Measurements from ENCODE around the gene FNTB.
"Not testable (repeated sequence)": the region's sequence is repeated elsewhere in the genome, so short reads cannot be mapped to it uniquely, and the experiment has no call there.

Gene FNTB

DNA sequence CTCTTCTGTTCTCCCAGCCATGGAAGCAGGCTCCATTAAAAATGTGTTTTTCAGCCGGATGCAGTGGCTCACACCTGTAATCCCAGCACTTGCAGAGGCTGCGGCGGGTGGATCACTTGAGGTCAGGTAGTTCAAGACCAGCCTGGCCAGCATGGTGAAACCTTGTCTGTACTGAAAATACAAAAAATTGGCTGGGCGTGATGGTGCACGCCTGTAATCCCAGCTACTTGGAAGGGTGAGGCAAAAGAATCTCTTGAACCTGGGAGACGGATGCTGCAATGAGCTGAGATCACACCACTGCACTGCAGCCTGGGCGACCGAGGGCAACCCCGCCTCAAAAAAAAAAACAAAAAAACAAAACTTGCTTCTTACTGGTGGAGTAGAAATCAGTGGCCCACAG is 39.8 kb downstream of the FNTB start:
- Histone ChIP-seq H3K4me3 (ENCODE audit: low read length) (no peak overlapping the region), H3K36me3 (ENCODE audit: control insufficient read depth, insufficient read depth, low read length, severe bottlenecking) (peaks cover 30% of the 10 kb centered on the region), H3K27me3 (replicated peaks; ENCODE audit: control insufficient read depth, insufficient read depth, low read length) (no peaks in the 10 kb centered on the region), H3K9ac (ENCODE audit: low read length) (no peak overlapping the region), H3K9me3 (ENCODE audit: control insufficient read depth, low read length) (no peaks in the 10 kb centered on the region), H3K4me1 (ENCODE audit: control insufficient read depth, insufficient read depth, low read length) (no peaks in the 10 kb centered on the region)
- DNase-seq (ENCODE audit: low read depth) = no peak

GRCh38 chr14:65027127-65027799 is 40.6 kb downstream of the FNTB start:
- Histone ChIP-seq H3K4me1 (ENCODE audit: control insufficient read depth, insufficient read depth, low read length) (no peaks in the 10 kb centered on the region), H3K9ac (ENCODE audit: low read length) (no peak overlapping the region), H3K4me3 (ENCODE audit: low read length) (no peak overlapping the region), H3K9me3 (ENCODE audit: control insufficient read depth, low read length) (no peaks in the 10 kb centered on the region), H3K36me3 (ENCODE audit: control insufficient read depth, insufficient read depth, low read length, severe bottlenecking) (peaks cover 35% of the 10 kb centered on the region), H3K27me3 (replicated peaks; ENCODE audit: control insufficient read depth, insufficient read depth, low read length) (no peaks in the 10 kb centered on the region)
- DNase-seq (ENCODE audit: low read depth) = no peak

GRCh38 chr14:65028937-65029336 is 42.2 kb downstream of the FNTB start:
- no peak overlapping the region for H3K9ac ChIP-seq (ENCODE audit: low read length)
- H3K9me3 ChIP-seq (ENCODE audit: control insufficient read depth, low read length) = no peaks in the 10 kb centered on the region
- H3K4me3 ChIP-seq (ENCODE audit: low read length) = no peak overlapping the region
- no peak for DNase-seq (ENCODE audit: low read depth)
- no peaks in the 10 kb centered on the region for H3K4me1 ChIP-seq (ENCODE audit: control insufficient read depth, insufficient read depth, low read length)
- peaks cover 46% of the 10 kb centered on the region for H3K36me3 ChIP-seq (ENCODE audit: control insufficient read depth, insufficient read depth, low read length, severe bottlenecking)
- H3K27me3 ChIP-seq (replicated peaks; ENCODE audit: control insufficient read depth, insufficient read depth, low read length) = no peaks in the 10 kb centered on the region

DNA sequence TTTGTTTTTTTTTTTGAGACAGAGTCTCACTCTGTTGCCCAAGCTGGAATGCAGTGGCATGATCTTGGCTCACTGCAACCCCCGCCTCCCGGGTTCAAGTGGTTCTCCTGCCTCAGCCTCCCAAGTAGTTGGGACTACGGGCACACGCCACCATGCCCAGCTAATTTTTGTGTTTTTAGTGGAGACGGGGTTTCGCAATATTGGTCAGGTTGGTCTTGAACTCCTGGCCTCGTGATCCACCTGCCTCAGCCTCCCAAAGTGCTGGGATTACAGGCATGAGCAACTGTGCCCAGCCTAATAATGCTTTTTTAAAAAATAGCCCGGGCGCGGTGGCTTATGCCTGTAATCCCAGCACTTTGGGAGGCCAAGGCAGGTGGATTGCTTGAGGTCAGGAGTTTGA is 44.6 kb downstream of the FNTB start:
- H3K9ac ChIP-seq (ENCODE audit: low read length); H3K27me3 ChIP-seq (replicated peaks; ENCODE audit: control insufficient read depth, insufficient read depth, low read length); H3K9me3 ChIP-seq (ENCODE audit: control insufficient read depth, low read length); H3K4me1 ChIP-seq (ENCODE audit: control insufficient read depth, insufficient read depth, low read length); H3K4me3 ChIP-seq (ENCODE audit: low read length); DNase-seq (ENCODE audit: low read depth): not testable (repeated sequence)
- H3K36me3 ChIP-seq (ENCODE audit: control insufficient read depth, insufficient read depth, low read length, severe bottlenecking) = peaks cover 46% of the 10 kb centered on the region

- H3K36me3 ChIP-seq (ENCODE audit: control insufficient read depth, insufficient read depth, low read length, severe bottlenecking) = peaks cover 40% of the 10 kb centered on the region
These were observed 45.6 kb downstream of the FNTB start for GRCh38 chr14:65032319-65032718.

DNA sequence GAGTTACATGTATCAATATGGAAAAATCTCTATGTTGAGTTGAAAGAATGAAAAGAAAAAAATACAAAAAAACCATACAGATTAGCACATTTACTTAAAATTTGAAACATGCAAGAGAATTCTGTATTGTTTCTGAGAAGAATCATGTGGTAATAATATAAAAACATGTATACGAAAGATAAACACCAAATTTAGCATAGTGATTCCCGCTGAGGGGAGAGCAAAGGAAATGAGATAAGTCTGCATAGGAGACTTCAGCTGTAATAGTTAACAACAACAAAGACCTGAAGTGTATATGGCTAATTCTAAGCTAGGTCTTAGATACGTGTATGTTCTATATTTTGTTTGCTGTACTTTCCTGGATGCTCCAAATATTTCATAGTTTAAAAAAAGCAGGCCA is 46.5 kb downstream of the FNTB start:
- Histone ChIP-seq H3K27me3 (replicated peaks; ENCODE audit: control insufficient read depth, insufficient read depth, low read length) (no peaks in the 10 kb centered on the region), H3K4me3 (ENCODE audit: low read length) (no peak overlapping the region), H3K4me1 (ENCODE audit: control insufficient read depth, insufficient read depth, low read length) (peaks cover 10% of the 10 kb centered on the region), H3K9ac (ENCODE audit: low read length) (no peak overlapping the region), H3K36me3 (ENCODE audit: control insufficient read depth, insufficient read depth, low read length, severe bottlenecking) (peaks cover 32% of the 10 kb centered on the region), H3K9me3 (ENCODE audit: control insufficient read depth, low read length) (no peaks in the 10 kb centered on the region)
- no peak for DNase-seq (ENCODE audit: low read depth)

More at GRCh38 chr14:65032319-65032718, 45.6 kb downstream of the FNTB start:
- Histone ChIP-seq H3K9ac (ENCODE audit: low read length) (no peak overlapping the region), H3K4me3 (ENCODE audit: low read length) (no peak overlapping the region), H3K9me3 (ENCODE audit: control insufficient read depth, low read length) (no peaks in the 10 kb centered on the region), H3K4me1 (ENCODE audit: control insufficient read depth, insufficient read depth, low read length) (peaks cover 10% of the 10 kb centered on the region), H3K27me3 (replicated peaks; ENCODE audit: control insufficient read depth, insufficient read depth, low read length) (no peaks in the 10 kb centered on the region)
- no peak for DNase-seq (ENCODE audit: low read depth)

DNA sequence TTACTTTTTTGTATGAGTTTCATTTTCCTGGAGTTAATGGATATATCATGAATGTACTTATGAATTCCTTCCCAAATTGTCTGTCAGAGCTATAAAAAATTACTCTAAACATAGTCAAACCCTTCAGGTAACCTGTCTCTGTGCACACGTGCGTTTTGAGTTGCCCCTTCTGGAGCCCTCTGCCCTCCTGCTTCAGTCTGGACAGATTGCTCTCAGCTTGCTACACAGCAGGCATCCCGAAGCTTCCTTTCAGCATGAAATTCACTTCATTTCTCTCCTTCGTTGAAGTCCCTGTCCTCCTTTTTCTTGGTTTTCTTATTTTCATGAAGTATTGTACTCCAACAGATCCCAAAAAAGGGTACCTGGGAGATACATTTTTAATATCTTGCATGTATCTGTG is 47.3 kb downstream of the FNTB start:
- Histone ChIP-seq H3K27me3 (replicated peaks; ENCODE audit: control insufficient read depth, insufficient read depth, low read length) (no peaks in the 10 kb centered on the region), H3K4me1 (ENCODE audit: control insufficient read depth, insufficient read depth, low read length) (peaks cover 10% of the 10 kb centered on the region), H3K9ac (ENCODE audit: low read length) (no peak overlapping the region), H3K36me3 (ENCODE audit: control insufficient read depth, insufficient read depth, low read length, severe bottlenecking) (peaks cover 25% of the 10 kb centered on the region), H3K4me3 (ENCODE audit: low read length) (no peak overlapping the region), H3K9me3 (ENCODE audit: control insufficient read depth, low read length) (no peaks in the 10 kb centered on the region)
- DNase-seq (ENCODE audit: low read depth) = no peak

- no peak overlapping the region for H3K4me3 ChIP-seq (ENCODE audit: low read length)
- peaks cover 10% of the 10 kb centered on the region for H3K4me1 ChIP-seq (ENCODE audit: control insufficient read depth, insufficient read depth, low read length)
- H3K36me3 ChIP-seq (ENCODE audit: control insufficient read depth, insufficient read depth, low read length, severe bottlenecking) = peaks cover 18% of the 10 kb centered on the region
- no peak overlapping the region for H3K9ac ChIP-seq (ENCODE audit: low read length)
- no peaks in the 10 kb centered on the region for H3K27me3 ChIP-seq (replicated peaks; ENCODE audit: control insufficient read depth, insufficient read depth, low read length)
- no peak for DNase-seq (ENCODE audit: low read depth)
- H3K9me3 ChIP-seq (ENCODE audit: control insufficient read depth, low read length) = no peaks in the 10 kb centered on the region
These were observed 48.4 kb downstream of the FNTB start for GRCh38 chr14:65035049-65035448.

GRCh38 chr14:65038966-65039365 is 52.3 kb downstream of the FNTB start:
- no peak for DNase-seq (ENCODE audit: low read depth)

DNA sequence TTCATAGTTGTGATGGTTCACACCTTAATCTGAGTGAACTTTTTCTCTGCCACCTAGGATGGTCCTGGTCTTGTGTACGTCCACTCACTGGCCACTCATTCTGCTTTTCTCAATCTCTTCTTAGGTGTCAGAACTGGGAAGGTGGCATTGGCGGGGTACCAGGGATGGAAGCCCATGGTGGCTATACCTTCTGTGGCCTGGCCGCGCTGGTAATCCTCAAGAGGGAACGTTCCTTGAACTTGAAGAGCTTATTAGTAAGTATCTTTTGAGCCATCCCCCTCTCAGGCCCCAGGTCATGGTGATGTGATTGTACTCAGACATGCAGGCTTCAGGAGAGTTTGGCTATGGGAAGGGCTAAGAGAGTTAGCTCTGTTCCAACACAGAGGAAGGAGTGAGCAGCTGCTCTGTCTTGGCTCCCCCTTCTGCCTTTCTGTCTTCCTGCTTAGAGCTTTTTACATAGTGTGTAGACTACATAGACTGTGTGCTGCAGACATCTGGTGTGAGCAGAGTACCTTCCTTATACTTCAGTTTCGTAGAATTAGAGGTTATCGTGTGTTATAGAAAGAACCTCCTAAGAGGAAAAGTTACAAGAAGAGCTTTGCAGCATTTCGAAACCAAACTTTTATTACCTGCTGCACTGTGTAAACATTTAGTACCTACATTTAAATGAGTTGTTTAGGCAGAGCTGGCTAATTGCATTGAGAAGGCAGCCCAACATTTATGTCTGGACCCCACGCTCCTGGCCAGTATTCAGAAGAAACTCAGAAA is 54.2 kb downstream of the FNTB start:
- no peaks in the 10 kb centered on the region for H3K4me1 ChIP-seq (ENCODE audit: control insufficient read depth, insufficient read depth, low read length)
- no peaks in the 10 kb centered on the region for H3K27me3 ChIP-seq (replicated peaks; ENCODE audit: control insufficient read depth, insufficient read depth, low read length)
- no peak for DNase-seq (ENCODE audit: low read depth)
- H3K9me3 ChIP-seq (ENCODE audit: control insufficient read depth, low read length) = no peaks in the 10 kb centered on the region
- no peak overlapping the region for H3K4me3 ChIP-seq (ENCODE audit: low read length)
- peaks cover 32% of the 10 kb centered on the region for H3K36me3 ChIP-seq (ENCODE audit: control insufficient read depth, insufficient read depth, low read length, severe bottlenecking)
- no peak overlapping the region for H3K9ac ChIP-seq (ENCODE audit: low read length)

More at GRCh38 chr14:65038966-65039365, 52.3 kb downstream of the FNTB start:
- H3K27me3 ChIP-seq (replicated peaks; ENCODE audit: control insufficient read depth, insufficient read depth, low read length) = no peaks in the 10 kb centered on the region
- H3K4me1 ChIP-seq (ENCODE audit: control insufficient read depth, insufficient read depth, low read length) = peaks cover 10% of the 10 kb centered on the region
- H3K9me3 ChIP-seq (ENCODE audit: control insufficient read depth, low read length) = no peaks in the 10 kb centered on the region
- no peak overlapping the region for H3K9ac ChIP-seq (ENCODE audit: low read length)
- peaks cover 26% of the 10 kb centered on the region for H3K36me3 ChIP-seq (ENCODE audit: control insufficient read depth, insufficient read depth, low read length, severe bottlenecking)
- no peak overlapping the region for H3K4me3 ChIP-seq (ENCODE audit: low read length)

GRCh38 chr14:65041434-65041915 is 54.8 kb downstream of the FNTB start:
- no peak overlapping the region for H3K4me3 ChIP-seq (ENCODE audit: low read length)
- H3K9me3 ChIP-seq (ENCODE audit: control insufficient read depth, low read length) = no peaks in the 10 kb centered on the region
- DNase-seq (ENCODE audit: low read depth) = no peak
- H3K4me1 ChIP-seq (ENCODE audit: control insufficient read depth, insufficient read depth, low read length) = no peaks in the 10 kb centered on the region
- H3K27me3 ChIP-seq (replicated peaks; ENCODE audit: control insufficient read depth, insufficient read depth, low read length) = no peaks in the 10 kb centered on the region
- no peak overlapping the region for H3K9ac ChIP-seq (ENCODE audit: low read length)
- peaks cover 32% of the 10 kb centered on the region for H3K36me3 ChIP-seq (ENCODE audit: control insufficient read depth, insufficient read depth, low read length, severe bottlenecking)

Data from adipocyte (in vitro differentiated cells).